ENCODE results near the gene RHEB. TPM values are rescaled to one million over a fixed set of nuclear protein-coding genes. Genes with fewer than 3 reads are reported as not detected.

The RHEB gene
- total and polyA plus RNA-seq, 2 donors (not counting 3 experiments of a cell fraction or from before 2014, with no cell fraction given): 59.4 to 108 TPM

- intact Hi-C loops (cut with micrococcal nuclease): no loop called here
- no peaks in the 10 kb centered on the region for H3K79me2 ChIP-seq (ENCODE audit: control insufficient read depth, insufficient read depth, low read length)
- CTCF ChIA-PET: interaction anchor here (0.6 to 2.8 kb wide), 2 partner anchors 8 to 46 kb away, joined by 4 to 10 read pairs; no protein-coding TSS in a partner anchor
- H3K36me3 ChIP-seq (ENCODE audit: control insufficient read depth in 2 of 2, extremely low read depth in 1 of 2, insufficient read depth in 2 of 2, low read length in 2 of 2): no peaks in the 10 kb centered on the region
- H3K4me3 ChIP-seq (replicated peaks in 1 of 3; ENCODE audit: insufficient read depth in 1 of 3, low read depth in 1 of 3, low read length in 3 of 3): no peak overlapping the region
- dilution Hi-C loops (cut with MboI; ENCODE audit: extremely low pct_ligation_motif_present, low sequenced_read_pairs): no loop called here
- H3K27me3 ChIP-seq (ENCODE audit: control insufficient read depth in 2 of 2, insufficient read depth in 2 of 2, low read length in 2 of 2): no peaks in the 10 kb centered on the region
- H3K27ac ChIP-seq (ENCODE audit: insufficient read depth, low read depth, low read length): no peak overlapping the region
- H3K4me2 ChIP-seq (ENCODE audit: insufficient read depth, low read length): no peak overlapping the region
- DNase-seq (ENCODE audit: low read depth, low spot score) (no peak), FAIRE-seq (no peak)
- no peak overlapping the region for H2AFZ ChIP-seq (ENCODE audit: low read depth, low read length)
- no TSS peak for BruUV-seq (replicated peaks)
- H3K9ac ChIP-seq (replicated peaks; ENCODE audit: extremely low read depth, insufficient read depth, low read length): no peak overlapping the region
- no peaks in the 10 kb centered on the region for H4K20me1 ChIP-seq (replicated peaks; ENCODE audit: control insufficient read depth, extremely low read depth, insufficient read depth, low read length)
- POLR2A ChIA-PET: no interaction called here
- no peaks in the 10 kb centered on the region for H3K9me1 ChIP-seq (replicated peaks; ENCODE audit: control insufficient read depth, extremely low read depth, insufficient read depth, low read length)
- H3K4me1 ChIP-seq (ENCODE audit: control insufficient read depth, extremely low read depth, insufficient read depth, low read length): peaks cover 15% of the 10 kb centered on the region
- no peak for TF ChIP-seq POLR2AphosphoS5 (IDR thresholded peaks at IDR 0.05; ENCODE audit: insufficient read depth, low read depth, low read length)
- TF ChIP-seq MYC (IDR thresholded peaks at IDR 0.05; ENCODE audit: low read depth, low read length): no peak
- no peak for TF ChIP-seq FOS (IDR thresholded peaks at IDR 0.05; ENCODE audit: borderline replicate concordance, insufficient read depth, low read length)
- no peak for TF ChIP-seq JUN (IDR thresholded peaks at IDR 0.05; ENCODE audit: borderline replicate concordance, insufficient read depth, insufficient read length, low read depth)
- TF ChIP-seq EZH2 (IDR thresholded peaks at IDR 0.05; ENCODE audit: borderline replicate concordance, low read depth, low read length, severe bottlenecking): no peak
- TF ChIP-seq CTCF (IDR thresholded peaks at IDR 0.05; ENCODE audit: extremely low read depth in 1 of 2, insufficient read depth in 1 of 2, low read depth in 1 of 2, low read length in 2 of 2): no peak
- TF ChIP-seq POLR2A (IDR thresholded peaks at IDR 0.05; ENCODE audit: low read depth, low read length): no peak
- TF ChIP-seq MAX (IDR thresholded peaks at IDR 0.05; ENCODE audit: insufficient read depth, insufficient read length): no peak
- no peak for TF ChIP-seq GATA2 (IDR thresholded peaks at IDR 0.05; ENCODE audit: insufficient read depth, insufficient read length, low read depth, low read length)
- no peaks in the 10 kb centered on the region for H3K9me3 ChIP-seq (replicated peaks; ENCODE audit: control insufficient read depth, insufficient read depth, low read length)
Measured at GRCh38 chr7:151456276-151456675, 63.4 kb downstream of the RHEB start.

All from endothelial cell of umbilical vein (primary cell).